Measurements from ENCODE around the gene STEEP1. TPM values are rescaled to one million over a fixed set of nuclear protein-coding genes. Genes with fewer than 3 reads are reported as not detected.
A peak's percentile ranks its signal among the peaks of the same experiment; 100 is the strongest.

Gene STEEP1
- total and polyA plus RNA-seq, 2 donors (not counting 3 experiments of a cell fraction or from before 2014, with no cell fraction given): 12.1 to 23.1 TPM

DNA sequence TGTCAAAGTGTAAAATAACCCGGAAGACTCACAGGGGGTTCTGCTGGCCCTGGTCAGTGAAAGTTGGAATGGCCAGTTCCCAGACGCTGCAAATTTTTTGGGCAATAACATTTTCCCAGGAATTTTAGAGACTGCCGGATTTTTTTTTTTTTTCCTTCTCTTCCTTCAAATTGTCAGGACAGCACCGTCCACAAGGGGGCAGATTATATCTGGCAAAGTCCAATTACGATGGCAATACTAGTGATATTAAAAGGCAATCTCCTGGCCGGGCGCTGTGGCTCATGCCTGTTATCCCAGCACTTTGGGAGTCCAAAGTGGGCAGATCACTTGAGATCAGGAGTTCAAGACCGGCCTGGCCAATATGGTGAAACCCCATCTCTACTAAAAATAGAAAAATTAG is 76.5 kb downstream of the STEEP1 start:
- intact Hi-C loops (cut with micrococcal nuclease) (loop anchor here (1.0 kb wide), 1 partner anchor 24 kb away; no protein-coding TSS in a partner anchor), dilution Hi-C loops (cut with MboI; ENCODE audit: extremely low pct_ligation_motif_present, low sequenced_read_pairs) (no loop called here)
- H3K9ac ChIP-seq (replicated peaks; ENCODE audit: extremely low read depth, insufficient read depth, low read length): no peak overlapping the region
- TF ChIP-seq POLR2A (IDR thresholded peaks at IDR 0.05; ENCODE audit: low read depth, low read length) (no peak), GATA2 (IDR thresholded peaks at IDR 0.05; ENCODE audit: insufficient read depth, insufficient read length, low read depth, low read length) (no peak), EZH2 (IDR thresholded peaks at IDR 0.05; ENCODE audit: borderline replicate concordance, low read depth, low read length, severe bottlenecking) (no peak)
- TF ChIP-seq, protein P1, sequence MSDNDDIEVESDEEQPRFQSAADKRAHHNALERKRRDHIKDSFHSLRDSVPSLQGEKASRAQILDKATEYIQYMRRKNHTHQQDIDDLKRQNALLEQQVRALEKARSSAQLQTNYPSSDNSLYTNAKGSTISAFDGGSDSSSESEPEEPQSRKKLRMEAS (IDR thresholded peaks at IDR 0.05; ENCODE audit: insufficient read depth, insufficient read length): no peak
- TF ChIP-seq, protein P2, sequence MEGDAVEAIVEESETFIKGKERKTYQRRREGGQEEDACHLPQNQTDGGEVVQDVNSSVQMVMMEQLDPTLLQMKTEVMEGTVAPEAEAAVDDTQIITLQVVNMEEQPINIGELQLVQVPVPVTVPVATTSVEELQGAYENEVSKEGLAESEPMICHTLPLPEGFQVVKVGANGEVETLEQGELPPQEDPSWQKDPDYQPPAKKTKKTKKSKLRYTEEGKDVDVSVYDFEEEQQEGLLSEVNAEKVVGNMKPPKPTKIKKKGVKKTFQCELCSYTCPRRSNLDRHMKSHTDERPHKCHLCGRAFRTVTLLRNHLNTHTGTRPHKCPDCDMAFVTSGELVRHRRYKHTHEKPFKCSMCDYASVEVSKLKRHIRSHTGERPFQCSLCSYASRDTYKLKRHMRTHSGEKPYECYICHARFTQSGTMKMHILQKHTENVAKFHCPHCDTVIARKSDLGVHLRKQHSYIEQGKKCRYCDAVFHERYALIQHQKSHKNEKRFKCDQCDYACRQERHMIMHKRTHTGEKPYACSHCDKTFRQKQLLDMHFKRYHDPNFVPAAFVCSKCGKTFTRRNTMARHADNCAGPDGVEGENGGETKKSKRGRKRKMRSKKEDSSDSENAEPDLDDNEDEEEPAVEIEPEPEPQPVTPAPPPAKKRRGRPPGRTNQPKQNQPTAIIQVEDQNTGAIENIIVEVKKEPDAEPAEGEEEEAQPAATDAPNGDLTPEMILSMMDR (IDR thresholded peaks at IDR 0.05; ENCODE audit: extremely low read depth in 1 of 2, insufficient read depth in 1 of 2, low read depth in 1 of 2, low read length in 2 of 2): peak; percentile 39 to 40
- no peaks in the 10 kb centered on the region for H3K9me3 ChIP-seq (replicated peaks; ENCODE audit: control insufficient read depth, insufficient read depth, low read length)
- no peak overlapping the region for H3K4me2 ChIP-seq (ENCODE audit: insufficient read depth, low read length)
- no peaks in the 10 kb centered on the region for H3K4me1 ChIP-seq (ENCODE audit: control insufficient read depth, extremely low read depth, insufficient read depth, low read length)
- no peak overlapping the region for H3K27ac ChIP-seq (ENCODE audit: insufficient read depth, low read depth, low read length)
- H3K9me1 ChIP-seq (replicated peaks; ENCODE audit: control insufficient read depth, extremely low read depth, insufficient read depth, low read length): no peaks in the 10 kb centered on the region
- H3K79me2 ChIP-seq (ENCODE audit: control insufficient read depth, insufficient read depth, low read length): no peaks in the 10 kb centered on the region
- CTCF ChIA-PET: interaction anchor here (1.1 to 12.6 kb wide), 6 partner anchors 11 to 293 kb away, joined by 3 to 217 read pairs (median 6); partner anchors contain the start of gene SOWAHD
- H3K27me3 ChIP-seq (ENCODE audit: control insufficient read depth in 2 of 2, insufficient read depth in 2 of 2, low read length in 2 of 2): no peaks in the 10 kb centered on the region
- POLR2A ChIA-PET: no interaction called here
- no TSS peak for BruUV-seq (replicated peaks)
- no peak overlapping the region for H2AFZ ChIP-seq (ENCODE audit: low read depth, low read length)
- H3K4me3 ChIP-seq (replicated peaks in 1 of 3; ENCODE audit: insufficient read depth in 1 of 3, low read depth in 1 of 3, low read length in 3 of 3): no peak overlapping the region
- FAIRE-seq (peak; percentile 83), DNase-seq (ENCODE audit: low read depth, low spot score) (peak; percentile 33)
- no peaks in the 10 kb centered on the region for H4K20me1 ChIP-seq (replicated peaks; ENCODE audit: control insufficient read depth, extremely low read depth, insufficient read depth, low read length)
- no peaks in the 10 kb centered on the region for H3K36me3 ChIP-seq (ENCODE audit: control insufficient read depth in 2 of 2, extremely low read depth in 1 of 2, insufficient read depth in 2 of 2, low read length in 2 of 2)

Other genes with a start within 250 kb of the STEEP1 start
- 6.7 and 11.5 TPM in 2 replicates for gene SLC25A43, start 166.1 kb downstream of the STEEP1 start, total RNA-seq
- 7.0 and 7.2 TPM in 2 replicates for gene SLC25A43, start 166.1 kb downstream of the STEEP1 start, polyA plus RNA-seq
- 379 and 387 TPM in 2 replicates for gene SLC25A5, start 97.0 kb downstream of the STEEP1 start, total RNA-seq
- 562 and 651 TPM in 2 replicates for gene SLC25A5, start 97.0 kb downstream of the STEEP1 start, polyA plus RNA-seq
- 66.1 and 66.9 TPM in 2 replicates for gene UBE2A, start 9.2 kb upstream of the STEEP1 start, total RNA-seq
- 32.9 and 40.7 TPM in 2 replicates for gene UBE2A, start 9.2 kb upstream of the STEEP1 start, polyA plus RNA-seq
- 10.8 and 12.0 TPM in 2 replicates for gene NKRF, start 41.0 kb upstream of the STEEP1 start, total RNA-seq
- gene NKRF, start 41.0 kb upstream of the STEEP1 start, polyA plus RNA-seq: 2.7 and 2.8 TPM in 2 replicates
- gene SEPTIN6, start 127.8 kb upstream of the STEEP1 start, total RNA-seq: 22.2 and 31.8 TPM in 2 replicates
- 15.8 and 23.1 TPM in 2 replicates for gene SEPTIN6, start 127.8 kb upstream of the STEEP1 start, polyA plus RNA-seq
- not detected in 2 replicates for gene SOWAHD, start 193.2 kb upstream of the STEEP1 start, total RNA-seq
- not detected in 2 replicates for gene SOWAHD, start 193.2 kb upstream of the STEEP1 start, polyA plus RNA-seq
- gene RPL39, start 226.2 kb upstream of the STEEP1 start, total RNA-seq: 1,516 and 1,582 TPM in 2 replicates
- gene RPL39, start 226.2 kb upstream of the STEEP1 start, polyA plus RNA-seq: 1,285 and 1,305 TPM in 2 replicates

Data from endothelial cell of umbilical vein (primary cell).